NCI-H2107 treated with DMSO at 0.1 percent for 48 hours (cell line): ENCODE data around the gene PHOX2B.

Experiments used
- DNase-seq: peaks from one replicate; lab custom pipeline; 2025; ENCODE audit not compliant: unreplicated experiment; lab: John Stamatoyannopoulos, UW

Gene PHOX2B

GRCh38 chr4:41748571-41749475 lies at the start of gene PHOX2B:
Gene PHOX2B, minus strand, starts transcription at chr4:41748725. Its CDS starts 115 bp downstream, at chr4:41748610.
- DNase-seq = no peak

- no peak for DNase-seq
Measured at GRCh38 chr4:41797260-41797659, 48.7 kb upstream of the PHOX2B start.

DNA sequence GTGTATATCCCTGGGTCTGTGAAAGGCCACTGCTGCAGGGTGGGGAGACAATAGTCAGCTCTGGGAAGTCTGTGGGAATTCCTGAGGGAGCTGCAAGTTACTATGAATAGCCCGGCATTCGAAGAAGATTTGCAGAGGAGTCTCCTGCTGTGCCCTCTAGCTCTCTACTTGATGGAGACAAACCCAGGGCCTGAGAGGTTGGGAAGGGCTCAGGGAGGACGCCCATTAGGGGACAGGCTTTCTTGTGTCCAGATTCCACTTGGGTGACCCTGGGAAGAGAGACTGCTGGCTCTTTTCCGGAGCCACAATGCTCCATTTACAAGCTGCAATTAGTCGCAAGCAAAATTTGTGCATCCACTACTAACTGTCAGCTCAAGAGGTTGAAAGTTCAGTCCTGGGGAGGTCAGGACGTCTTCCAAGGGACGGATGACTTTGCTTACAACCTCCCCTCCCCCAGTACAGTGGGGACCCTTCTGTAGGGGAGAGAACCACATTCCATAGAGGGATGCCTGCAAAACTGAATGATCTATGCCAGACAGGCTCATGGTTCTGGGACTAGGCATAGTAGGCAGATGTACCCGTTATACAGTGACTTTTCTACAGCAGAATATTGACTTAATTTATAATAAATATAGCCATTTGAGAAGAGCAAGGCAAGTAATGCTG lies 48.2 kb upstream of the PHOX2B start:
- DNase-seq = no peak

DNA sequence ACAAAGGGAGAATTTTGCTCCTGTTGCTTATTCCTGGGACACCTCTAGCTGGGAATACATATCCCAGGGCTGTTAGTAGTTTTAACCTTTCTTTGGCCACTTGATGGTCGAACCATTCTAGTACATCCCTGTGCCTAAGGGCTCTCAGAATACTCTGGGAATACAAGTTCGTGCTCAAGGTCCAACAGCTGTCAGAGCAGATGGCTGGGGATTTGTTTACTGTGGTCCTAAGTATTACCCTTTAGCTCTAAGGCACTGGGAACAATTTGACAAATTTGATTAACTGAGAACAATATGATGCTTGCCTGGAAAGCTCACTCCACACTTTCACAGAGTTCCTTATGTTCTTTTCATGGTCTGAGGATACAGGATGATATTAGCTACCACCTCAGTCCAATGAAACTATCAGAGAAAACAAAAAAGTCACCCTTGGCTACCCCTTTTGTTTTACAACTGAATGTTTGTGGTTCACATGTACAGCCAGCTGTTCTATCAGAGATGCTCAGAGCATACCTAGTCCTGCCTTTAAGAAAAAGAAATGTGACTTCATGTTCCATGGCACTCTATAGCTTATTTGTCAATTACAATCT lies 47.4 kb upstream of the PHOX2B start:
- no peak for DNase-seq

DNA sequence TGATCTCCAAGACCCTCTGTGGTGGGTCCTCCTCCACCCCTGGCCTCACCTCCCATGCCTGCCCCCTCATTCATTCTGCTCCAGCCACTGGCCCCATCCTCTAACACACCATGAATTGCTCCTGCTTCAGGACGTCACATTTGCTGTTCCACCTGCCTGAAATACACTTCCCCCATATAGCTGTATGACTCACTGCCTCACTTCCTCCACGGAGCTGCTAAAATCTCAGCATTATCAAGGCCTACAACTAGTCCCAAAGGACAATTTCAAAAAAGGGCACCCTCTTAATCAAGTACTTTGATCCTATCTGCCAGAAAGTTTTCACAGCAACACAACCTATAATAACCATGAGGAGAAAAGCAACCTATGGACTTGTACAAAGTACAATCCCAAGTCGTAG lies 43.6 kb upstream of the PHOX2B start:
- no peak for DNase-seq

- no peak for DNase-seq
Measured at GRCh38 chr4:41791557-41791956, 43.0 kb upstream of the PHOX2B start.

GRCh38 chr4:41787931-41788330 lies 39.4 kb upstream of the PHOX2B start:
- no peak for DNase-seq

- no peak for DNase-seq
Measured at GRCh38 chr4:41785665-41786064, 37.1 kb upstream of the PHOX2B start.

- no peak for DNase-seq
Measured at GRCh38 chr4:41784191-41784979, 35.9 kb upstream of the PHOX2B start.

DNA sequence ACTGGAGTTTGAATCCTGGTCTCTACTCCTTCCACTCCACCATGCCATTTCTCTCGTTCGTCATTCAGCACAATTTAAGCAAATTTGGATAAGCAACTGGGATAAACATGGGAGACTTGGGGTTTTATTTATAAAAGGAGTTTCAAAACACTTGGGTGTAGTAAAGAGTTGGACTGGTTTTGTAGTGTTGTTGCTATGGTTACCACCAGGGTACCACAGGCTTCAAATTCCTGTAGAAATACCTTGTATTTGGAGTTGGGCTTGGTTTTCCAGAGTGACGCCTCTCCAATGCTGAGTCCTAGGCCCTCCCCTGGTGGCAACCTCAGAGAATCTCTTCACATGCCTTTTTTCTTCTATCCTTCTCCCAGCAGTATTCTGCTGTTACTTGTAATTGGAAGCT lies 27.9 kb upstream of the PHOX2B start:
- no peak for DNase-seq

DNA sequence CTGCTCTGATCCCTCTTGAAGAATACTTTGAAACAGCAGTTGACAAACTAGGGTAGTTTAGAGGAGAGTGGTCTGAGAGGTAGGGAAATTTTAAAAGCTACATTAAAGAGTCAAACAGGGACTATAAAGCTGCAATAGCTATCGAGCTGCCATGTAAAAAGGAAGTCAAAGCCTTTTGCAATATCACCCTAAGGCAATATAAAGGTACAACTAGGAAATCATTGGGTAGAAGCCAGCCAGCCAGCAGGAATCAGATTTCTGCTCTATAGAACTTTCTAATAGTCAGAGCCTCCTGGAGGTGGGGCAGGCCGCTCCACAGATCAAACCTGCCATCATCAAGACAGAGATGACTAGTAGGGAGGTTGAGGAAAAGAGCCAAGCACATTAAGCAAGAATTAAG lies 15.2 kb upstream of the PHOX2B start:
- no peak for DNase-seq

DNA sequence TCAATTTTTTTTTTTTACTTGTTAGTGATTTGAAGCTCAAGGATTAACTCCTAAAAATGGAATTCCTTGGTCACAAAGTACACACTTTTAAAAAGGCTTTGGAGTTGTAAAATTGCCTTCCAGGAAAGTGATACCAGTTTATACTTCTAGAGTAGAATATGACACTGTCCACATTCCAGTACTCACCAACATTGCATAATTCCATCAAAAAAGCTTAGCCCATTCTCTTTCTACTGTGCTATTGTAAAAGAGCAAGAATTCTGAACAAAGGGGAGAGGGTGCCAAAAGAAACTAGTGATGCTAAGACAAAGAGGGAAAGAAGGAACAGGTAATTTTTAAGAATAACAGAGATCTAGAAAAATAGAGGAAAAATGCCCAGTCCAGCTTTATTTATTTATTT lies 10.4 kb upstream of the PHOX2B start:
- no peak for DNase-seq

- DNase-seq = no peak
Measured at GRCh38 chr4:41757521-41758156, 9.1 kb upstream of the PHOX2B start.

GRCh38 chr4:41753942-41754341 lies 5.4 kb upstream of the PHOX2B start:
- no peak for DNase-seq

DNA sequence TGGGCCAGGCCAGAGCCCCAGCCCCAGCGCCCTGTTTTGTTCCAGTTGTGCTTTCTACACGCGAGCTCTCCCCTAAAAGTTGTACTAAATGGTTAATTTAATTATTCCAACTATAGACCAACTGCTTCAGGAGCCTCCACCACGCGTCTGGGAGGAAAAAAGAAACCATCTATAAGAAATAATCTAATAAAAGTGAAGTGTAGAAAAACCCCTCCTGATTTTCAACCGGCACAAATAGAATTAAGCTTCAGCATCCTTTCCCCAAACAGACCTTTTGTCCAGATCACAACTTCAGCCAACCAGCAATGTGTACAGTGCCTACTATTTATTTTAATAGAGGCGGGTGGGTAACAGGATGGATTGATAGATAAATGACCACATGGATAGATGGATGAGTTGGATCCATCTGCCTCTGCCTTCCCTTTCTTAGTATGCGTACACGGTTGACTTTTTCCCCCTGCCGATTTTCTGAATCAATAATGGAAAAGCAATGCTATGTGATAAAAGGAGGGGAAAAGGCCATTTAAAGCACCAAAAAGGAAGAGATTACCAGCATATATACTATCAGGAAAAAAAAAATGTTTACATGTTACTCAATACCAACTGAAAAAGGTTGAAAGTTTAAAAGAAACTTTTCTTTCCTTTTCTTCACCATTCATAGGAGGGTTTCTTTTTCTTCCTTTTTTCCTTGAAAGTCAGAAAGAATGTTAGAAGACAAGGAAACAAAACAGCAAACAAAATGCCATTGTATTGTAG lies 3.7 kb upstream of the PHOX2B start:
- DNase-seq = no peak

- no peak for DNase-seq
Measured at GRCh38 chr4:41751449-41752061, 3.0 kb upstream of the PHOX2B start.

DNA sequence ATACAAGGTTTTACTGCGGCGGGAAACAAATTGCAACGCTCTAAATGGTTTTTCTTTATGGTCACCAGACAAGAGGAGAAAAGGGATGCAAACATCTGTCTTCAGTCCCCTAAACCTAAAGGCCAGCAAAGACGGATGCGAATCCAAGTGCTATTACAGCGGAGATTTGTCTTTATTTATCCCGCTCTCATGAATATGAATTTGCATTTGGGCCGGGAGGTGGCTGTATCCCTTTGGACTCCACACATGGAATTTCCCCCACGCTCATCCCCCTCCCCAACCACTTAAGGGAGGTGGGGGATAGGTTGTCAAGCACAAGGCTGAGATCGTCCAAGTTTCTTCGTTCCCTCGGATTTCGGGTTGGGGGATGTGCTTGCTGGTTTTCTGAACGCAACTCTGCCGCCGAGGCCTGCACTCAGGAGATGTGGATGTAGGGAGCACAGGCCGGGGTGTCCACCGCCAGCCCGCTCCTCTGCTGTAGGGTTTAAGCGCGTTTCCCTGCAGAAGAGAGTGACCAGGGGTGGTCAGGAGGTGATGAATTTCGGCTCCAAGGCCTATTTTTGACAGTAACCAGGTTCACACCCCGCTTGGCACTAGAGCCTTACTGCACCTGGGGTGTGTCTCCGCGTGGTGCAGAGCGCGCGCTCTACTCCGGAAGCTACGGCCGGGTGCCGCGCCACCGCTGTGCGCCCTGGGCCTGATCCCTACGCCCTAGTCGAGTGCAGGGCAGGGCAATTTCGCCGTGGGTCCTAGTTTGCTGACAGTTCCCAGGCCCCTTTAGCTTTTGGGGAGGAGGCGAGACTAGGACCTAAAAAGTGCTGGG lies 2.3 kb upstream of the PHOX2B start:
- DNase-seq = no peak

GRCh38 chr4:41750121-41750625 lies 1.6 kb upstream of the PHOX2B start:
- DNase-seq = no peak

DNA sequence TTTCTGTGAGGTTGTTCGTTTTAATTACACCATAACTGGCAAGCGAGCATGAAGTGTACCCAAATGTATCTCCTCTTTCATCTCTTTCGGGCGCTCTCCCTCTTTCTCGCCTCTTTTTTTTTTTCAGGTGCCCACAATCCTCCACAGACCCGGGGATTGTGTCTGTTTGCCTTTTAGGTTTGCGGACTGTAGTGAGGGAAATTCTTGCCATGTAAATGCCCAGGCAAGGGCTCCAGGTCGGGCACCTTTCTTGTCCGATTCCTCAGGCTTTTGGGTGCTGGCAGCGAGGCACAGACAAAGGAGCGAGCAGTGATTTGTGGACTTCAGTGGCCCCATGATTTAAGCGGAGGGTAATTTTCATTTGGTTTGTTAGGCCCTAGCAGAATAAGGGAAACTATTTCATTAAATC lies 1.1 kb upstream of the PHOX2B start:
- DNase-seq = no peak
